CD4-positive, alpha-beta T cell treated with Interferon alpha-2 for 1 hour (primary cell): Measurements from ENCODE around the gene CADPS.

ENCODE experiments used
- DNase-seq, 2 donors: peaks; one replicate each; pipeline ENCODE4 v3.0.0-alpha.2; 2020 to 2022

Gene CADPS

DNA sequence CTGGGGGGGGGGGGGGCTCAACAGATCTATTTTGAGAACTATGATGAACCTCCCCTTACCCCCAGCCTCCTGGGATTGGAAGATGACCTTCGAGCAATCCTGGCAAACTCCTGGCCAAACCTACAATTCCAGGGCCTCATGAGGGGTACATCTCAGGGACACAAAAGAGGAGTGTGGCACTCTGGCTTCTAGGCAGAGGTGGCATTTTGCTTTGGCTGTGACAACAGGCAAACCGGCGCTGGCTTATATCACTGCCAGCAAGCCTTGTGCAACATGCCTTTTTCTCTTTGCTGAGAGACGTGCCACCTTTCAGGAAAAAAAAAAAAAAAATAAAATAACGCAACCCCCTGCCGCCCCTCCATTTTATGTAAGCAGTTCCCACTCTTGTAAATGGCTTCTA is 470.1 kb downstream of the CADPS start:
- no peak for DNase-seq

DNA sequence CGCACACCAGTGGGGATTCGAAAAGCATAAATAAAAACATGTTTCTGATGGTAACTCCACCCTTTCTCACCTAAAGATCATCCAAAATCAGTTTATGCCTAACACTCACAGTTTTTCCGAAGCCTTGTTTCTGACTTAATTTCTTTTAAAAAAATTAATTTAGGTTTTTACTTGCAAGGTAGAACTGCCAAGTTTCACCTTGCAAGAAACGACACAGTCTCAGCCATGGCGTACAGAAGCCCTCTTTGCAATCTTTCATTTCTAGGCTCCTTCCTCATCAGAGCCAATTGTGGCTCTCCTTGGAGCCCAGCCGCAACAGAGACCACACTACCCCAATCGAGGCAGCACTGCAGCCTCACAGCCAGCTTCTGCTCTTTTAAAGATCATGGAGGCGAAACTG is 470.9 kb downstream of the CADPS start:
- DNase-seq: no peak

DNA sequence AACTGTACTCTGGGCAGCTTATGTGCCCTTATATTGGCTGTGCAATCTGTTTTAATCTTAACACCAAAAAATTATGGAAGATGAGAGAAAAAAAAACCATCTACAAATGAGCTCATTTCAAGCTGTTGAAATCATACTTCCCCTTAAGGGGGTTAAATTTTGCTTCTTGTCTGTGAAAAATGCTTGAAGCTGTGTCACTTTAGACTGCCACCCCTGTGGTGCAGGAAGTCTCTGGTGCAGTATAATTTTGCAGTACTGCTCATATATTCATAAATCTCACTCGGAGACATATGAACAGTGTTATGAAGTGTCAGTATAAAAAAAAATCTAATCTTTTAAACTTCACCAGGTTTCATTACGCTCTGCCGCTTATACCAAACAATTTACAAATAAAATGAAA is 471.5 kb downstream of the CADPS start:
- no peak for DNase-seq

DNA sequence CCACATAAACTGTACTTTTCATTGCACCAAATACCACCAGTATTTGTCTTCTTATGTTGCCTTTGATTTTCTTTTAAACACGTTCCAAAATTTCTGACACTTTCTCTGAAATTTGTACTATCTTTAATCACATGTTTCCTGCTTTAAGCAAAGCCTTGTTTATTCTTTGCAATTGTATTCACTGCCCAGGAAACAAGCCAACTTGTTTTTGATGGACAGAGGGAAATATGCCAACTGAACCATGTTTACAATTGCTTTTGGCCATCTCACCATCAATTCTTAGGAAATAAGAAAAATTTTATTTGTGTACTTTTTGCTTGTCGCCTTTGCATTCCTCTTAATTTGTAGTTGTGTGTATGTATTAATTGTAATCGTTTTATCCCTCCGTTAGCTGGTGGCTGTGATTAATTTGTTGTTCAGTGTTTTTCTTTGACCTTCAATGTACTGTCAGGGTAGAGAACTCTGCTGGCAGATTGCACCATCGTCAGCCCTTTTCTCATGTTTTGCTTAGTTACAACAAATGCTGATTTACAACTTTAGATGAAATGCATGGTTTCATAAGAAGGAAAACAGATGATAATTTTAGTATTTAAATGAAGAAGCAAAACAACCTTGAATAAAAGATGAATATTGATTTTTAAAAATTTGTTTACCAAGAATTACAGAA is 482.5 kb downstream of the CADPS start:
- DNase-seq: no peak

DNA sequence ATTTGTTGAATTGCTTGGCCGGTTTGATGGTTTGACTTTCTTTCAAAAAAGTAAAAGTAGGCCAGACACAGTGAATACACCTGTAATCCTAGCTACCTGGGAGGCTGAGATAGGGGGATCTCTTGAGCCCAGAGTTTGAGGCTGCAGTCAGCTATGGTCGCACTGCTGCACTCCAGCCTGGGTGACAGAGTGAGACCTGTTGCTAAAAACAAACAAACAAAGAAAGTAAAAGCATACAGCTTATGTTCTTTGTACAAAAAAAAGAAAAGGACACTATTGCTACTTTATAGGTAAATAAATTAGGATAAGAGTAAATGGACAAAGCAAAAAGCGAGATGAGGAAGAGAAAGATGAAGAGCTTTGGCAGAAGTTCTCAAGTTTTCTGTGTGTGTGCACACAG is 488.0 kb downstream of the CADPS start:
- DNase-seq: no peak

DNA sequence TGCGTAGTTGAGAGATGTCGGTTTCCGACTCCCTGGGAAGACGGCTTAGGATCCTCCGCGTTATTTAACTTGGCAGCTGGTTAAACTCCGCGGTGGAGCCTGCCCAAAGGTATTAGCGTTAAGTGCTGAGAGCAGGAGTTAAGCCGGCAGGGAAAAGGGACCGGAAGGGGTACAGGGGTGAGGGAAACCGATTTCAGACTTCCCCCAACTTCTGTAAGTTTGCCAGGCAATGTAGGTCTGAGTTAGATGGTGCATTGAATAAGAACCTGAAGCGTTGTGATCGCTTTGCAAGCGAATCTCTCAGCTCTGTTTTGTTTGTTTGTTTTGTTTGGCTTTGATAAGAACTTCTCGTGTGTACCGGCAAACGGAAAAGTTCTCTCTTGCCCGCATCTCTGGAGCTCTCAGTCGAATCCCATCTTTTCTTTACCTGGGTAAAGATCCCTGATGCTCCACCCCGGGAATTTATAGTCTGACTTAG is 495.9 kb downstream of the CADPS start:
- DNase-seq: no peak

DNA sequence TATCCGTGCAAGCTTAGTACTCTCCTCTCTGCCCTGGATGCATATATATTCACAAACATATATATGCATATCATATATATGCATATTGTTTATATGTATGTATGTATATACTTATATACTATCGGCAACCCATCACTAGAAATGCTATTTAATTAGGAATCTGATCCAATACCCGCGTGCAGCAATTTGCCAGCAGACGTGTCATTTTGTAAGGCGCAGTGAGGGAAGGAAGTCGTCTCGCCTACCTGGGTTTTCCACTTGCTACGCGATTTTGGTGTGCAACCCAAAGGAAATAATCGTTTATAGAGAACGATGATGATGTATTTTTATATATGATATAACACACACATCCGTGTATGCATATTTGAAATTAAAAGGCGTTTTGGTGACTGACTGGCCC is 496.3 kb downstream of the CADPS start:
- no peak for DNase-seq

DNA sequence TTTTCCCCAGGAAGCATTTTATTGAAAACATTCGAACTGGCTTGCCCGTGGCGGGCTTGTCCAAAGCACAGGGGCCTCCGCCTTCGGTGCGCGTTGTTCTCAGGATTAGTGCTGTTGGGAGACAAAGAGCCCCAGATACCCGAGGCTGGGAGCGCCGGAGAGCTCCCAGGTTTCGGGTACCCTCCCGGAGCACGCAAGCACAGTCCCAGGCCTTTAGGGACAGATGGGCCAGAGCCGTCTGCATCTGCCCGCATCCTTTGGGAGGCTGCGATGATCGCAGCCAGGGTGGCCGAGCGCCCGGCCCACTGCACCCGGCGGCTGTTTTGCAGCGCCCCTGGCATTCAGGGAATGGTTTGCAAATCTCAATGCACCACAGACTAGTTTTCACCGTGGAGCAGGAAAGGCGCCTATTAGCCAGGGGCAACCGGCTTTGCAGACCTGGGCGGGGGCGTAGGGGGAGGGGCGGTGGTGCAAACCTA is 496.9 kb downstream of the CADPS start:
- DNase-seq: no peak

DNA sequence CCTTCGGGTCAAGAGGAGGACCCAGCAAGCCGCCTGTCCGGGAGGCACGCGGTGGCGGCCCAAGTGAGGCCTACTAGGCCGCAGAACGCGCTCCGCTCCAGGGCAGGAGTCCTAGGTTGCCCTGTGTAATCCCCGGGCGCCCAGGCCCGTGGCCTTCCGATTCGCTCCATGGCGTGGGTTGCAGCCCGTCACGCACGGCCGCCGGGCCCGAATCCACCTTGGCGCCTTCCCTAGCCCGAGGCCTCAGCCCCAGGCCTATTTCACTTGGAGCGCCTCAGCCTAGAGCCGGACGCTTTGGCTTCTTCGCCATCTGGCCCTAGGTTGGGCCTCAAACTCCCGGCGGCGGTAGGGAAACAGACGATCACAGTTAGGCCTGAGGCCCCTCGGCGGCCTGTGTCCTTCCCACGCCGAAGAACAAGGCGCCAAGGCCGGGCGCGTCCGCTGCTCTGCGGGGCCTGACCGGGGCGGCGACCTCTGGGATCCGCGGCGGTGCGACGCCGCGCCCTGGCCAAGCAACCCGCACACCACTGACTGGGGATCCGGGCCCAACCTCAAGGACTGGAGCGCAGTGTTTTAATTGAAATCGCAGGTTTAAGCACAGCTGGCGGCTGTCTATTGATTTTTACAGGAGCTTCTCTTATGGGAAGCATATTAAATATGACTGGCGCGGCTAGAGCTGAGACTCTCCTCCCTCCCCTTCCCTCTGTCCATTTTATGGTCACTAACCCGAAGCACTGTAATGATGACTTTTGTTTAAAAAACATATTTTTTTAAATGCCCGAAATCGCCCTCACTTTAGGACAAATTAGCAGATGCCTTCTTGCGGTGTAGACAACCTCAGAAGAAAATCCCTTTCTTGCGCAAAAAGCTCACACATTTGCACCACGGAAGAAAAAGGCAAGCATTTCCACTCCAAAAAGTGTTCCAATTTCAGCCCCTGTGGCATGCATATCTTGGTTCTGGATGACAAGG is 498.0 kb downstream of the CADPS start:
- no peak for DNase-seq

DNA sequence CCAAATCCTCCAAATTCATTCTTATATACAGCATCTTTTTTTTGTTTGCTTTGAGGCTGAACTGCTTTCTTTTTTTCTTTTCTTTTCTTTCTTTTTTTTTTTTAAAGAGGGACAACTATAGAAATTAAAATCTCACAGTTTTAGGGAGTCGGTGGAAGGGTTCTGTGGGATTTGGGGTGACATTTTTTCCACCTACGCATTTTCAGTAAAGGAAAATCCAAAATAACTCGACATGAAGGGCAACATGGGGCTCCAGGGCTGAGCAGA is 498.8 kb downstream of the CADPS start:
- no peak for DNase-seq

DNA sequence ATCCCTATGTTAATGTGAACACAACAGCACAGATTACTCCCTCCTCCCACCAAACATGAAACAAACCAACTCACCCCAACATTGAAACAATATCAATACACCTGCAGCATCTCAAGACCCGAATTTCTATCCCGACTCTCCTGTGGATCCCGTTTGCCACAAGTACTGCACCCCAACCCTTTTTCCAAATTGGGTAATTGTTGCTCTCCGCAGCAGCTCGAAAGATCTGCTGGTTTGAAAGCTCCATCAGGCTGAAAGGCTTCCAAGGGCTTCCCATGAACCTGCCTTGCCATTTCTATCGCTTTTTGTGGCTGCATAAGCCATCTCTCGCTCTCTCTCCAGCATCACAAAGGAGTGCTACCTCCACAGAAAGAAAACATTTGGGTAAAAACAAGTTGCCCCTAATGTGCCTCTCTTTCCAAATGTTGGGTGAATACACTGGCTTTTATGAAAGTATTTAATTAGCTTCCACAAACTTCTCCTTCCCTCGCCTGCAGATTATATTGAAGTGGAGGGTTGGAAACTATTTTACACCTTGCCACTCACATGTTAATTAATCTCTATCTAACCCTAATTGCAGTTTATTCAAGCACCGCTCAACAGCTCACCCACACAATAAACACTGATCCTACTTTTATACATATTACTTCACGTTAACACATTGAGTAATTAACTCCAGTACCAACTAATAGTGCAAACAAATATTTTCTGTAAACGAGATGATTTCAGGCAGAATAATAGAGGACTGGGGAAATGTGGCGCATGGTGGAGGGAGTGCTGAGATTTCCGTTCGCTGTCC is 499.4 kb downstream of the CADPS start:
- DNase-seq: no peak

DNA sequence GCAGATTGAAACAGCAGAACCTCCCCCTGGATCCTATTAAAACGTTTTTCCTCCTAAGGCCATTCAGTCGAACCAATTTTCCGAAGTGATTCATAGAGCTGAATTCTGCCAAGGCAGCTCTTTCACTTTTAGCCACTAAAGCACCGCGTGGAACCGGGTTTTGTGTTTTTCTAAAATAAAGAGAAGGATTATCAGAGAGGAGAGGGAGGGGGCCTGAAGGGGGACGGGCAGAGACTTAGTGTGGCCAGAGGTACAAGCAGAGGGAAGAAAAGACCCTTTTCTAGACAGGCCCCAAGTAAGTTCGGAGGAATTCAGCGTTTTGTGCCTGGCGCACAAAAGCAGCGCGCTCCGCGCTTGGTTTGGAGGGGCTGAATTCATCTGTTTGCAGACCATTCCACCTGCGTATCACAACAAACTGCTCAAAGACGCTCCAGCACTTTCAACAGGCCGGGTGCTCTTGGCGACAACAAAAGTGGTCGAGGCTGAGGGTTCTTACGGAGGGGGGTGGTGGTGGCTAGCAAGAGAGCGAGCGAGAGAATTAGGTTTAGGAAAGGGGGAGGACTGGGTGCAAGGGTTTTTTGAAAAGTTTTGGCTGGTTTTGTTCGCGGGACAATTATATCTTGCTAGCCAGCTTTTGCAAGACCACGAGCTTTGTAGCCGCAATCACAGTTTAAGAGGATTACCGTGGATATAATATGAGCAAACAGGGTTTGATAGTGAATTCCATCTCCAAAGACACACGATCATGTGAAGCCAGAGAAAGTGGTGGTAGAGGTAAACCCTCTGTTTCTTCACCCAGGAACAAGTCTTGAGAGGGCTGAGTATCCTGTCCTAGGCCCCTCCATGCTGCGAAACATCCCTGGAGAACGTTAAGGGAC is 500.6 kb downstream of the CADPS start:
- no peak for DNase-seq

DNA sequence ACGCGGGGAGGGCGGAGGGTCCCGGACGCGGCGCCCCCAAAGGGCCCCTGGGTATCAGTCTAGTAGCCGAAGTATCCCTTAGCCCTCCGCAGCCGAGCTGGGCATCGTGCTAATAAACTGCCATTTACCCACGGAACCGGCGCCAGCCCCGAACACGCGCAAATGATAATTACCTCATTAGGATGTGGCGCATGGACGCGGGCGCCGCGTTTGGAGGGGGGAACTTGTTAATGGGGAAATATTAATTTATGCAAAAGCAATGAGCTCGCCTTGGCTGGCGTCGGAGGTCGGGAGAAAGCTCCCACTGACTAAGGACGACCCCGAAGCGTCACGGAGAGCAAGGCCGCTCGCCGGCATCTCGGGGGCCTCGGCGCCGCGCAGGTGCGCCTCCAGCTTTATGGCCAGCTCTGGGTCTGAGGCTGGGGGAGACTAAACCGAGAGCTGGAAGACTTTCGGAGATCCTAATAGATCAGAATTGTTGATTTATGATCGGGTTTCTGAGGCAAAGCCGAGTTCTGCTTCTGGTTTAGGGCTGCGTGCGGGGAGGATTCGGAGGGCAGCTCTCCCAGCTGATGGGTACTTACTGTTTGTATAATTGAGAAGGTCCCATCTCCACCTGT is 501.4 kb downstream of the CADPS start:
- DNase-seq: no peak

DNA sequence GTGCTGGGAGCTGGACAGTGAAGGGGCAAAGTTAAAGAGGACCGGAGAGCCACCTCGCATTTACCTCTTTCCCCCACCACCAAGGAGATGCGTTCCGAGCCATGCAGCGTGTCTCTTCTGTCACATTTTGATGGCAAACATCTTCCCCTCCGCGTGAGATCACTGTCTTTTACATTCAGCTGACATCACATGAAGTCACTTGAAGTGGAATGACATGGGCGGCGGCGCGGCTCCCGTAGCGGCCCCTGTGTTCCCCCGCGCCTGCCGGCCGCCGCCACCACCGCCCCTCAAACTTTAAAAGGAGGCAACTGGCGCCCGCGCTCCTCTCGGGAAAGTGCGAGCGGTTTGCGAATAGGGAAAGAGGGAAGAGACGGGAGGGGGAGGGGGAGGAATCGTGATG is 502.0 kb downstream of the CADPS start, which contains the start of gene FEZF2:
Gene FEZF2 (minus strand): TSS at position 336 of the 400 bp plus-strand sequence. CDS start 682 bp downstream, outside the sequence.
- no peak for DNase-seq

DNA sequence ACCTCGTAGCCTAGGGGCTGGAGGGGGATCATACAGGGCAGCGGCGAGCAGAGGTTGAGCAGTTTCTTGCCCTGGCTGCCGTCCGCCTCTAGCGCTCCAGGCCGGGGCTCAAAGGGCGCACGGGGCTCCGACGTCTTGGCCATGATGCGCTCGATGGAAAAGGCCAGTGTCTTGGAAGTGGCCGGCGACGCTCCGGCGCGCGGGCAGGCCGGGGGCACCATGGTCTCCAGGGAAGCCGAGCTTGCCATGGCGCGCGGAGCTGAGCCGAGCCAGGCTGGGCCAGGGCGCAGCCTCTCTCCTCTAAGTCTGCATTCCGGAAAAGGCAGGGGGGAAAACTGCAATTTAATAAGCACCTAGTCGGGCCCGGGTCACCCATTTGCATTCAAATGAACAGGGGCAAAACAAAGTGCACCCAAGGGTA is 502.6 kb downstream of the CADPS start:
- DNase-seq: no peak

DNA sequence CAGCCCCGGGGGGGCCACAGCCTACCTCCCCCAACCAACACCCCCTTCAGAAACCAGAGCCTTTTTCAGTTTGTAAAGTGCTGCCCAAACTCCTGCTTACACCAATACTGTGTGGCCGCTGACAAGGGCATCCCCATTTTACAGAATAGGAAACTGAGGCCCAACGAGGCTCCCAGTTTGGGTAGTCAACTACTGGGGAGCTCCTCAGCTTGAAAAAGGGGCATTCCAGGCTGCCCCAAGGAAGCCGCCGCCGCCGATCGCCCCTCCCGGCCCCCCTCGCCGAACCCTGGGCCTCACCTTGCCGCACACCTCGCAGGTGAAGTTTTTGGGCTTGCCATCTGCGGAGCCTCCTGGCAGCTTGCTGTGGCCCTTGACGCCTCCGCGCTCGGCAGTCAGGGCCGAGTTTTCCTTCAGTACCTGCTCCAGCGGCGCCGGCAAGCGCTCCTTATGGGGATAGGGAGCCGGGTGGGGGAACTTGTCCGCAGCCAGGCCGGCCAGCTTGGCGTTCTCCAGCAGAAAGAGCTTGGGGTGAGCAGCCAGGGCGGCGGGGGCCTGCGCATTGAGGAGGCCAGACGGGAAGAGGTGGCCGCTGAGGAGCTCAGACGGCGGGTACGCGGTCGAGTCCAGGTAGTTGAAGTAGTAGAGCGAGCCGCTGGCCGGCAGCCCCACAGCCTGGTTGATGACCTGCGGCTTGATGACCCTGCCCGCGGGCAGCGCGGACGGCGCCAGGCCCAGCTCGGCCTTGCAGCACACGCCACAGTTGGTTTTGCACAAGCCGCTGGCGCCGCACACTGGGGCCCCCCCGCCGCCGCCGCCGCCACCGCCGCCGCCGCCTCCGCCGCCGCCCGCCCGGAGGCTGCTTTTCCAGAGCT is 503.3 kb downstream of the CADPS start:
- no peak for DNase-seq

DNA sequence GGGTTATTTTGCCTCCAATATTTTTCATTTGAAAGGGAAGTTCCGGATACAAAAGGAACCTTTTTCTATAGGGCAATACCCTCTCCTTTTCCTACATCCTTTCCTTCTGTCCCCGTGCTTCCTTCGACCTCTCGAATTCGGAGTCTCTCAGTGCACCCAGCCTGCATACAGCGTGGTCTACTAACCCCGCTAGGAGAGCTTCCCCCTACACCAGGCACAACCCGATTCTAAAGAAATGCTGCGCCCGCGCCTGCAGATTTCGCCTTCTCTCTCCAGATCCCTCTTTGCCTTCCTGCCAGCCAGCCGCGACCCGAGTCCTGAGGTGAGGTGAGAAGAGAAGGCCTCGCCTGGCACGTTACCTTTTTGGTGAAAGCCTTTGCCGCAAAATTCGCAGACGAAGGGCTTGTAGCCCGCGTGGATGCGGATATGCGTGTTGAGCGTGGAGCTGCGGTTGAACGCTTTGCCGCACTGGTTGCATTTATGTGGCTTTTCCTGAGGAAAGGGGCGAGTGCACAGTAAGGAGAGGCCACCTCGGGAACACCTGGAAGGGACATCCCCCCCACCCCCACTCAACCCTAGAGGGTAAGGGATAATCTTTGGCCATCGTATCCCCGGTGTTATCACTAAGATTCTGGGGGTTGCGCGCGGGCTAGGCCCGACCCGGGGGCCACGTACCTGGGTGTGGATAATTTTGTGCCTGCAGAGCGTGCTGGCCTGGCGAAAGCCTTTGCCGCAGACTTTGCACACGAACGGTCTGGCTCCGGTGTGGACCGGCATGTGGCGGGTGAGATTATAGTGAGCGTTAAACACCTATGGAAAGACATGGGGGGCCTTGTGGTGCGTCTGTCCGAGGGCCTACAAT is 504.1 kb downstream of the CADPS start:
- no peak for DNase-seq

DNA sequence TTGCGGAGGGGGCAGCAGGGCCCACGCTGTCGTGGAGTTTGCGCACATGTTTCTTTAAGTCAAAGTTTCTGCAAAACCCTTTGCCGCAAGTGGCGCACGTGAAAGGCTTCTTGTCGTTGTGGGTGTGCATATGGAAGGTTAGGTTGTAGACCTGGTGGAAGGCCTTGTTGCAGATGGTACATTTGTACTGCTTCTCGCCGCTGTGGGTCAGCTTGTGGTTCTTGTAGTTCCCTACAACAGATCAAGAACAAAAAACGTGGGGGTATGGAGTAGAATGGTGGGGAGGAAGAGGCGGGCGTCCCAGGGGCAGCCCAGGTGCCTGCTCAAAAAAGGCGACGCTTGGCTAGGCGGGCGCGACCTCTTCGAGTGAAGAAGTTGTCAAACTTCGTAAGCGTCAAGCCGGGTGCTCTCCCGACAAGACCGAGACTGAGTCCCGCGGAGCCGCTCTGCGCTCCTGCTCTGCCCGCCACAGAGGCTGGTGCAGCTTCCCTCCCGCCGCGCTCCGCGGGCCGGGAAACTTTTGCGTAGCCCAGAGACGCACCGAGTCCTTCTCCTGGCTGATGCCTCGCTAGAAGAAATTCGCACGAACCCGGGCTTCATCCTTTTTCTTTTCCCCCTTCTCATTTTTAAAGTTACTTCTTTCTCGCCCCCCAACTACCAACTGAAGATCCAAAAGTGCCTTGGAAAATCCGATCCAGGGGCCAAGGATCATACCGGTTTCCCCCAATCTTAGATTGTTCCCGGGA is 504.9 kb downstream of the CADPS start:
- no peak for DNase-seq

DNA sequence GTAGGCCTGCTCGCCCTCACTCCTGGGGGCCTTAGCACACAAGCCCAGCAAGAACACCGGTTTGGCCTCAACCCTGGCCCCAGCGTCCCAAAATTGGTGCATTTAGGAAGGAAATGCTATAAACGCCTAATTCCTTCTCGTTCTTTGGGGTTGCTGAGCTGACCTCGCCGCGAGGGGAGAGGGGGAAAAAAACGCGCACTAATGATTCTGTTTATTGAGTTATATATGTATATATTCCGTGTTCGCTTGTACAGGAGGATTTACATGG is 505.8 kb downstream of the CADPS start:
- DNase-seq: no peak
